Endothelial cell of umbilical vein (primary cell): Measurements from ENCODE around the gene SLMAP. TPM values are rescaled to one million over a fixed set of nuclear protein-coding genes. Genes with fewer than 3 reads are reported as not detected.

Source experiments
- BruUV-seq: library from RNA; stranded (reverse); fragments of 400-500 nt; replicated peaks from 2 replicates; lab custom pipeline; 2021; lab: Mats Ljungman, UMichigan
- CTCF ChIA-PET: fragments of 300-600, 350-600 bp; sonication (Branson Sonifier 250); formaldehyde crosslinking; loops from one replicate; lab custom pipeline; 2021; ENCODE audit warnings: antibody characterized with exemption, inconsistent platforms; lab: Charles Lee
- POLR2A ChIA-PET: fragments of 300-600, 350-600 bp; sonication (Branson Sonifier 250); formaldehyde crosslinking; loops from one replicate; lab custom pipeline; 2021; ENCODE audit warnings: antibody characterized with exemption, inconsistent platforms; lab: Charles Lee
- DNase-seq: peaks from one replicate; pipeline ENCODE4 v3.0.0-alpha.2; 2011; ENCODE audit warnings: low read depth, low spot score
- FAIRE-seq: peaks from 2 replicates; lab custom pipeline; 2011; peaks lifted over from hg19 to GRCh38; lab: Jason Lieb, UNC
- H2AFZ ChIP-seq: 2 replicates; pipeline ENCODE4 v1.6.0; 2012; ENCODE audit warnings: low read depth, low read length, control low read depth, inconsistent platforms
- H3K27ac ChIP-seq: 2 replicates; pipeline ENCODE4 v1.5.1; 2011; ENCODE audit warnings: low read depth, mild to moderate bottlenecking, control low read depth, low read length, moderate library complexity; ENCODE audit not compliant: insufficient read depth
- H3K27me3 ChIP-seq, 2 experiments: 2 replicates each; pipeline versions ENCODE4 v1.6.0 to v1.6.1; 2011; ENCODE audit warnings: low read length in 2 of 2, mixed read lengths in 1 of 2; ENCODE audit not compliant: control insufficient read depth in 2 of 2, insufficient read depth in 2 of 2
- H3K36me3 ChIP-seq, 2 experiments: 2 replicates in 1 of 2; 3 replicates in 1 of 2; pipeline ENCODE4 v1.5.1; 2011; ENCODE audit warnings: low read length in 2 of 2, mild to moderate bottlenecking in 1 of 2, moderate library complexity in 1 of 2; ENCODE audit not compliant: control insufficient read depth in 2 of 2, insufficient read depth in 2 of 2; ENCODE audit errors: extremely low read depth in 1 of 2
- H3K4me1 ChIP-seq: 3 replicates; pipeline ENCODE4 v1.5.1; 2011; ENCODE audit warnings: mild to moderate bottlenecking, low read length; ENCODE audit not compliant: control insufficient read depth, insufficient read depth; ENCODE audit errors: extremely low read depth
- H3K4me2 ChIP-seq: 2 replicates; pipeline ENCODE4 v1.6.1; 2011; ENCODE audit warnings: low read length, control low read depth, mixed read lengths; ENCODE audit not compliant: insufficient read depth
- H3K4me3 ChIP-seq, 3 experiments: fragments of 200-600 bp in 1 of 3; sonication (generic), shearing (Covaris generic) in 1 of 3; replicated peaks in 1 of 3; 2 replicates each; pipeline ENCODE4 v1.5.1; 2011 to 2016; ENCODE audit warnings: control low read depth in 3 of 3, low read length in 3 of 3, mild to moderate bottlenecking in 2 of 3, inconsistent platforms in 1 of 3, low read depth in 1 of 3, moderate library complexity in 1 of 3; ENCODE audit not compliant: insufficient read depth in 1 of 3
- H3K79me2 ChIP-seq: 2 replicates; pipeline ENCODE4 v1.6.0; 2012; ENCODE audit warnings: low read length, inconsistent platforms; ENCODE audit not compliant: control insufficient read depth, insufficient read depth
- H3K9ac ChIP-seq: replicated peaks from 2 replicates; pipeline ENCODE3; 2011; ENCODE audit warnings: low read length, control low read depth; ENCODE audit not compliant: insufficient read depth; ENCODE audit errors: extremely low read depth
- H3K9me1 ChIP-seq: replicated peaks from 3 replicates; pipeline ENCODE4 v1.6.0; 2011; ENCODE audit warnings: mild to moderate bottlenecking, low read length; ENCODE audit not compliant: control insufficient read depth, insufficient read depth; ENCODE audit errors: extremely low read depth
- H3K9me3 ChIP-seq: replicated peaks from 2 replicates; pipeline ENCODE4 v1.5.1; 2012; ENCODE audit warnings: low read length, inconsistent platforms; ENCODE audit not compliant: control insufficient read depth, insufficient read depth
- H4K20me1 ChIP-seq: replicated peaks from 2 replicates; pipeline ENCODE3; 2011; ENCODE audit warnings: mild to moderate bottlenecking, low read length; ENCODE audit not compliant: control insufficient read depth, insufficient read depth; ENCODE audit errors: extremely low read depth
- EZH2 ChIP-seq: IDR thresholded peaks from 2 replicates; pipeline ENCODE4 v1.6.1; 2012; ENCODE audit warnings: borderline replicate concordance, low read depth, mild to moderate bottlenecking, moderate library complexity, low read length, inconsistent platforms; ENCODE audit not compliant: severe bottlenecking
- FOS ChIP-seq: IDR thresholded peaks from 2 replicates; pipeline ENCODE4 v1.6.1; 2011; ENCODE audit warnings: mild to moderate bottlenecking, low read length, moderate library complexity, borderline replicate concordance; ENCODE audit not compliant: insufficient read depth
- GATA2 ChIP-seq: IDR thresholded peaks from 2 replicates; pipeline ENCODE4 v1.7.0; 2011; ENCODE audit warnings: low read depth, mild to moderate bottlenecking, moderate library complexity, mixed read lengths, low read length; ENCODE audit not compliant: insufficient read length, insufficient read depth
- JUN ChIP-seq: IDR thresholded peaks from 2 replicates; pipeline ENCODE4 v1.6.1; 2011; ENCODE audit warnings: borderline replicate concordance, low read depth; ENCODE audit not compliant: insufficient read length, insufficient read depth
- MYC ChIP-seq: IDR thresholded peaks from one replicate; pipeline ENCODE4 v1.6.1; 2011; ENCODE audit warnings: mild to moderate bottlenecking, low read depth, low read length
- POLR2A ChIP-seq: IDR thresholded peaks from 2 replicates; pipeline ENCODE4 v1.6.1; 2012; ENCODE audit warnings: low read depth, mild to moderate bottlenecking, control low read depth, low read length
- POLR2AphosphoS5 ChIP-seq: IDR thresholded peaks from 2 replicates; pipeline ENCODE4 v1.6.1; 2012; ENCODE audit warnings: low read depth, mild to moderate bottlenecking, control low read depth, low read length, moderate library complexity; ENCODE audit not compliant: insufficient read depth
- dilution Hi-C: fragments of 300-500 bp; cut with MboI; formaldehyde crosslinking; loops from one replicate; pipeline ENCODE4 v1.15.0; 2019; ENCODE audit warnings: low sequenced_read_pairs; ENCODE audit not compliant: extremely low pct_ligation_motif_present
- intact Hi-C: fragments of 100-400 bp; cut with micrococcal nuclease; formaldehyde crosslinking; loops from one replicate; pipeline ENCODE4 v1.10.0; 2022
- polyA plus RNA-seq, 4 experiments: library from polyadenylated mRNA; depleted of rRNA in 3 of 4; stranded (reverse) in 3 of 4; unstranded in 1 of 4; fragments of >200 nt; gene quantifications; 2 replicates each; pipeline versions ENCODE4 v1.2.1 to v1.2.3, GENCODE V29; 2011 to 2012; ENCODE audit warnings: missing spikeins in 1 of 4
- total RNA-seq: library from RNA; stranded (reverse); gene quantifications from 2 replicates; pipeline ENCODE4 v1.2.3, GENCODE V29; 2021
- TF ChIP-seq, protein P1 (sequence below), 2 donors: IDR thresholded peaks; 1 replicate in 1 of 2; 2 replicates in 1 of 2; pipeline ENCODE4 v1.5.1; 2011; ENCODE audit warnings: low read length in 2 of 2, mild to moderate bottlenecking in 2 of 2, moderate library complexity in 2 of 2, control low read depth in 1 of 2, inconsistent platforms in 1 of 2, low read depth in 1 of 2; ENCODE audit not compliant: insufficient read depth in 1 of 2; ENCODE audit errors: extremely low read depth in 1 of 2
- TF ChIP-seq, protein P2 (sequence below): IDR thresholded peaks from 2 replicates; pipeline ENCODE4 v1.6.1; 2011; ENCODE audit not compliant: insufficient read depth, insufficient read length

Gene SLMAP
- total and polyA plus RNA-seq, 2 donors (not counting 3 experiments of a cell fraction or from before 2014, with no cell fraction given): 9.8 to 54.7 TPM

DNA sequence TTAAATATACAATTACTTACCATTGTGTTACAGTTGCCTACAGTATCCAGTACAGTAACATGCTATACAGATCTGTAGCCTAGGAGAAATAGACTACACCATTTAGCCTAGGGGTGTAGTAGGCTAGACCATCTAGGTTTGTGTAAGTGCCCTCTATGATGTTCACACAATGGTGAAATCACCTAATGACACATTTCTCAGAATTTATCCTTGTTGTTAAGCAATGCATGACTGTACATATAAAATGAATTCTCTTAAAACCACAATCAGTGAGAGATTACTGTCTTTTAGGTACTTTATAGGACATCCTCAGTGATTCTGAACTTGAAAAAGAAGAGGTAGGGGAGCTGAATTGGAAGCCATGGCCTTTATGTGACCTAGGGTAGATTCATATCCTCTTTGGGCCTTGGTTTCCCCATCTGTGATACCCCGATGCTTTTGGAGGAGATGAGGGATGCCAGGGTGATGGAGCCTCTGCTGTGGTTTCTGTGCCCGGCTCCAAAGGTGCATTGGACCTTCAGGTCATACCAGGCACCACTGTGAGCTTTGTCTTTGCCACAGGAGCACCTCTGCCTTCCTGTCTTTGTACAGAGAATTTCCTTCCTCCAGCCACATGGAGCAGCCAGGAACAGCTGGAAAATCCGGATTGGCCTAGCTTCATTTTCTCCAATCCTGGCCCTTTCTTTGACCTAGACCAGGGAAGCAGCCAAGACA is 200.2 kb downstream of the SLMAP start:
- no peaks in the 10 kb centered on the region for H4K20me1 ChIP-seq
- peak; percentile 32 for DNase-seq
- peaks cover 47% of the 10 kb centered on the region for H3K4me1 ChIP-seq
- peak overlapping the region; percentile 38 for H3K9ac ChIP-seq
- H3K27ac ChIP-seq: peak overlapping the region; percentile 74
- TF ChIP-seq EZH2 (no peak), MYC (peak; percentile 61), POLR2AphosphoS5 (peak; percentile 36), JUN (no peak), POLR2A (no peak), GATA2 (no peak), FOS (no peak)
- TF ChIP-seq, protein P1, sequence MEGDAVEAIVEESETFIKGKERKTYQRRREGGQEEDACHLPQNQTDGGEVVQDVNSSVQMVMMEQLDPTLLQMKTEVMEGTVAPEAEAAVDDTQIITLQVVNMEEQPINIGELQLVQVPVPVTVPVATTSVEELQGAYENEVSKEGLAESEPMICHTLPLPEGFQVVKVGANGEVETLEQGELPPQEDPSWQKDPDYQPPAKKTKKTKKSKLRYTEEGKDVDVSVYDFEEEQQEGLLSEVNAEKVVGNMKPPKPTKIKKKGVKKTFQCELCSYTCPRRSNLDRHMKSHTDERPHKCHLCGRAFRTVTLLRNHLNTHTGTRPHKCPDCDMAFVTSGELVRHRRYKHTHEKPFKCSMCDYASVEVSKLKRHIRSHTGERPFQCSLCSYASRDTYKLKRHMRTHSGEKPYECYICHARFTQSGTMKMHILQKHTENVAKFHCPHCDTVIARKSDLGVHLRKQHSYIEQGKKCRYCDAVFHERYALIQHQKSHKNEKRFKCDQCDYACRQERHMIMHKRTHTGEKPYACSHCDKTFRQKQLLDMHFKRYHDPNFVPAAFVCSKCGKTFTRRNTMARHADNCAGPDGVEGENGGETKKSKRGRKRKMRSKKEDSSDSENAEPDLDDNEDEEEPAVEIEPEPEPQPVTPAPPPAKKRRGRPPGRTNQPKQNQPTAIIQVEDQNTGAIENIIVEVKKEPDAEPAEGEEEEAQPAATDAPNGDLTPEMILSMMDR (IDR thresholded peaks at IDR 0.05; ENCODE audit: extremely low read depth in 1 of 2, insufficient read depth in 1 of 2, low read depth in 1 of 2, low read length in 2 of 2): no peak
- TF ChIP-seq, protein P2, sequence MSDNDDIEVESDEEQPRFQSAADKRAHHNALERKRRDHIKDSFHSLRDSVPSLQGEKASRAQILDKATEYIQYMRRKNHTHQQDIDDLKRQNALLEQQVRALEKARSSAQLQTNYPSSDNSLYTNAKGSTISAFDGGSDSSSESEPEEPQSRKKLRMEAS: no peak
- POLR2A ChIA-PET: interaction anchor here (0.9 kb wide), 1 partner anchor 13 kb away, joined by 6 read pairs; no protein-coding TSS in a partner anchor
- dilution Hi-C loops: no loop called here
- no peaks in the 10 kb centered on the region for H3K36me3 ChIP-seq
- H3K4me2 ChIP-seq: peak overlapping the region; percentile 48
- no peak overlapping the region for H3K4me3 ChIP-seq
- H3K79me2 ChIP-seq: no peaks in the 10 kb centered on the region
- H3K27me3 ChIP-seq: no peaks in the 10 kb centered on the region
- FAIRE-seq: peak; percentile 86
- H2AFZ ChIP-seq: peak overlapping the region; percentile 61
- intact Hi-C loops: loop anchor here (1.0 kb wide), 1 partner anchor 14 kb away; no protein-coding TSS in a partner anchor
- CTCF ChIA-PET: interaction anchor here (0.6 to 1.0 kb wide), 3 partner anchors 13 to 217 kb away, joined by 3 to 5 read pairs (median 3); partner anchors contain the start of gene FLNB
- no peaks in the 10 kb centered on the region for H3K9me1 ChIP-seq
- H3K9me3 ChIP-seq: no peaks in the 10 kb centered on the region
- BruUV-seq: no TSS peak
